ENCODE results near the gene ZNF836.

DNA sequence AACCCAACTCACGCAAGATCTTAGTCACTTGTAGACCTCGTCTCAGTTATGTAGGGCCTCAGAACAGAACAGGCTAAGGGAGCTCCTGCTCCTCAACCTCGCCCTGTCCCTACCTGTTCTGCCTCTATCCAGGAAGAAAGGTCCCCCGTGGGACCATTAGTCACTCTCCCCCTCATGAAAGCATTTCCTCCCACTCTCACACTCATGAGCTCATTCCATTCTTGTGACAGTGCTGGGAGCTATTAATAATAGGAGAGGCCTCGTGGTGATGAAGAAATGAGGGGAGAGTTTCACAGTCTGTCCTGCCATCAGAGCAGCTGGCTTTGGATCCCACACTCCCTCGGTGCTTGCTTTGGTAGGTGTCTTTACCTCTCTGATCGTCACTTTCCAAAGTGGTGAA, 28.6 kb upstream of the ZNF836 start:
- TF ChIP-seq POLR2A (IDR thresholded peaks at IDR 0.05), result no peak
- TF ChIP-seq CTCF (IDR thresholded peaks at IDR 0.05), result no peak
